Measurements from ENCODE around the gene KLHDC4. TPM values are rescaled to one million over a fixed set of nuclear protein-coding genes. Genes with fewer than 3 reads are reported as not detected.

KLHDC4 gene
- total and polyA plus RNA-seq, 9 of the 15 experiments (the other 6 are each of a cell fraction or from before 2014, with no cell fraction given), result 1.3 to 68.1 (median 32.8) TPM

DNA sequence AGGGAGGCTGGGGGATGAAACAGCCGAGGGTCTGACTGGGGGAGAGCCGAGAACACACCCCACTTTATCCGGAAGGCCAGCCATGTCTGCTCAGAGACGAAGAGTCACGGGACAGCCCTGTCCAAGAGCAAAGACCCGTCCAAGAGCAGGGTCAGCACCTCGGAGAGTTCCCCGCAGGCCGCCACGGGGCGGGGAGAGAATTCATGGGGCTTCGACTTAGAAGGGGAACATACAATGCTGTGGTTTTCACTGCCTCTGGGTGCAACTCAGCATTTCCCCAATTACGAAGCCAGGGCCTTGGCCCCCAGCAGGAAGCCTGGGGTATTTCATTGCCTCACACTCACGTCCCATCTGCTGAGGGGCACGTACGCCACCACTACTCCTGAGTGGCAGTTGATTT lies 104.2 kb downstream of the KLHDC4 start (continued):
- TF ChIP-seq, protein P1, sequence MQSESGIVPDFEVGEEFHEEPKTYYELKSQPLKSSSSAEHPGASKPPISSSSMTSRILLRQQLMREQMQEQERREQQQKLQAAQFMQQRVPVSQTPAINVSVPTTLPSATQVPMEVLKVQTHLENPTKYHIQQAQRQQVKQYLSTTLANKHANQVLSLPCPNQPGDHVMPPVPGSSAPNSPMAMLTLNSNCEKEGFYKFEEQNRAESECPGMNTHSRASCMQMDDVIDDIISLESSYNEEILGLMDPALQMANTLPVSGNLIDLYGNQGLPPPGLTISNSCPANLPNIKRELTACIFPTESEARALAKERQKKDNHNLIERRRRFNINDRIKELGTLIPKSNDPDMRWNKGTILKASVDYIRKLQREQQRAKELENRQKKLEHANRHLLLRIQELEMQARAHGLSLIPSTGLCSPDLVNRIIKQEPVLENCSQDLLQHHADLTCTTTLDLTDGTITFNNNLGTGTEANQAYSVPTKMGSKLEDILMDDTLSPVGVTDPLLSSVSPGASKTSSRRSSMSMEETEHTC (IDR thresholded peaks at IDR 0.05), result peak; percentile 86; the same call in 1 of the 2 replicates
- TF ChIP-seq, protein P2, sequence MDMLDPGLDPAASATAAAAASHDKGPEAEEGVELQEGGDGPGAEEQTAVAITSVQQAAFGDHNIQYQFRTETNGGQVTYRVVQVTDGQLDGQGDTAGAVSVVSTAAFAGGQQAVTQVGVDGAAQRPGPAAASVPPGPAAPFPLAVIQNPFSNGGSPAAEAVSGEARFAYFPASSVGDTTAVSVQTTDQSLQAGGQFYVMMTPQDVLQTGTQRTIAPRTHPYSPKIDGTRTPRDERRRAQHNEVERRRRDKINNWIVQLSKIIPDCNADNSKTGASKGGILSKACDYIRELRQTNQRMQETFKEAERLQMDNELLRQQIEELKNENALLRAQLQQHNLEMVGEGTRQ (CRISPR knock-in tag; IDR thresholded peaks at IDR 0.05), result peak; percentile 38; the same call in 1 of the 2 replicates
- TF ChIP-seq SRSF1 (IDR thresholded peaks at IDR 0.05; ENCODE audit: low read depth, low read length) (no peak), PRMT5 (CRISPR knock-in tag; IDR thresholded peaks at IDR 0.05) (peak; percentile 85; the same call in 1 of the 2 replicates), NR2C1 (IDR thresholded peaks at IDR 0.05) (no peak), NR2C1 (tag; IDR thresholded peaks at IDR 0.05) (0 out of 2 replicates have a peak, but pooled peaks have one; percentile 22), NR2C2 (CRISPR knock-in tag; IDR thresholded peaks at IDR 0.05) (0 out of 2 replicates have a peak, but pooled peaks have one; percentile 56), NR2C2 (tag; IDR thresholded peaks at IDR 0.05) (no peak), FOXP1 (CRISPR knock-in tag; IDR thresholded peaks at IDR 0.05) (peak; percentile 71; the same call in 1 of the 2 replicates), ZNF184 (CRISPR knock-in tag; IDR thresholded peaks at IDR 0.05) (no peak), CBX3 (IDR thresholded peaks at IDR 0.05; ENCODE audit: borderline replicate concordance in 1 of 2, low read length in 2 of 2) (peak in 1 of 2 experiments; percentile 27; a peak in 1 of 3 replicates)
- TF ChIP-seq, protein P3, sequence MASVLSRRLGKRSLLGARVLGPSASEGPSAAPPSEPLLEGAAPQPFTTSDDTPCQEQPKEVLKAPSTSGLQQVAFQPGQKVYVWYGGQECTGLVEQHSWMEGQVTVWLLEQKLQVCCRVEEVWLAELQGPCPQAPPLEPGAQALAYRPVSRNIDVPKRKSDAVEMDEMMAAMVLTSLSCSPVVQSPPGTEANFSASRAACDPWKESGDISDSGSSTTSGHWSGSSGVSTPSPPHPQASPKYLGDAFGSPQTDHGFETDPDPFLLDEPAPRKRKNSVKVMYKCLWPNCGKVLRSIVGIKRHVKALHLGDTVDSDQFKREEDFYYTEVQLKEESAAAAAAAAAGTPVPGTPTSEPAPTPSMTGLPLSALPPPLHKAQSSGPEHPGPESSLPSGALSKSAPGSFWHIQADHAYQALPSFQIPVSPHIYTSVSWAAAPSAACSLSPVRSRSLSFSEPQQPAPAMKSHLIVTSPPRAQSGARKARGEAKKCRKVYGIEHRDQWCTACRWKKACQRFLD (CRISPR knock-in tag; IDR thresholded peaks at IDR 0.05), result peak; percentile 67
- TF ChIP-seq, protein P4, sequence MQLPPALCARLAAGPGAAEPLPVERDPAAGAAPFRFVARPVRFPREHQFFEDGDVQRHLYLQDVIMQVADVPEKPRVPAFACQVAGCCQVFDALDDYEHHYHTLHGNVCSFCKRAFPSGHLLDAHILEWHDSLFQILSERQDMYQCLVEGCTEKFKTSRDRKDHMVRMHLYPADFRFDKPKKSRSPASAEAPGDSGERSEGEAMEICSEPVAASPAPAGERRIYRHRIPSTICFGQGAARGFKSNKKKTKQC (CRISPR knock-in tag; IDR thresholded peaks at IDR 0.05), result peak; percentile 95
- TF ChIP-seq, protein P5, sequence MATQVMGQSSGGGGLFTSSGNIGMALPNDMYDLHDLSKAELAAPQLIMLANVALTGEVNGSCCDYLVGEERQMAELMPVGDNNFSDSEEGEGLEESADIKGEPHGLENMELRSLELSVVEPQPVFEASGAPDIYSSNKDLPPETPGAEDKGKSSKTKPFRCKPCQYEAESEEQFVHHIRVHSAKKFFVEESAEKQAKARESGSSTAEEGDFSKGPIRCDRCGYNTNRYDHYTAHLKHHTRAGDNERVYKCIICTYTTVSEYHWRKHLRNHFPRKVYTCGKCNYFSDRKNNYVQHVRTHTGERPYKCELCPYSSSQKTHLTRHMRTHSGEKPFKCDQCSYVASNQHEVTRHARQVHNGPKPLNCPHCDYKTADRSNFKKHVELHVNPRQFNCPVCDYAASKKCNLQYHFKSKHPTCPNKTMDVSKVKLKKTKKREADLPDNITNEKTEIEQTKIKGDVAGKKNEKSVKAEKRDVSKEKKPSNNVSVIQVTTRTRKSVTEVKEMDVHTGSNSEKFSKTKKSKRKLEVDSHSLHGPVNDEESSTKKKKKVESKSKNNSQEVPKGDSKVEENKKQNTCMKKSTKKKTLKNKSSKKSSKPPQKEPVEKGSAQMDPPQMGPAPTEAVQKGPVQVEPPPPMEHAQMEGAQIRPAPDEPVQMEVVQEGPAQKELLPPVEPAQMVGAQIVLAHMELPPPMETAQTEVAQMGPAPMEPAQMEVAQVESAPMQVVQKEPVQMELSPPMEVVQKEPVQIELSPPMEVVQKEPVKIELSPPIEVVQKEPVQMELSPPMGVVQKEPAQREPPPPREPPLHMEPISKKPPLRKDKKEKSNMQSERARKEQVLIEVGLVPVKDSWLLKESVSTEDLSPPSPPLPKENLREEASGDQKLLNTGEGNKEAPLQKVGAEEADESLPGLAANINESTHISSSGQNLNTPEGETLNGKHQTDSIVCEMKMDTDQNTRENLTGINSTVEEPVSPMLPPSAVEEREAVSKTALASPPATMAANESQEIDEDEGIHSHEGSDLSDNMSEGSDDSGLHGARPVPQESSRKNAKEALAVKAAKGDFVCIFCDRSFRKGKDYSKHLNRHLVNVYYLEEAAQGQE (IDR thresholded peaks at IDR 0.05; ENCODE audit: borderline replicate concordance), result peak; percentile 99
- TF ChIP-seq, protein P5 (CRISPR knock-in tag; IDR thresholded peaks at IDR 0.05; ENCODE audit: low read depth), result peak; percentile 98
